Cardiac fibroblast (primary cell): Measurements from ENCODE around the gene CENPV.

Source experiments
- DNase-seq, 2 donors: peaks; one replicate each; pipeline versions ENCODE4 v3.0.0 to v3.0.0-alpha.2; 2010; ENCODE audit warnings: low read depth in 2 of 2
- H3K4me3 ChIP-seq, 2 donors: replicated peaks in 1 of 2; 1 replicate in 1 of 2; 2 replicates in 1 of 2; pipeline ENCODE4 v1.5.1; 2011; ENCODE audit warnings: low read depth in 2 of 2, low read length in 2 of 2, mild to moderate bottlenecking in 2 of 2, moderate library complexity in 1 of 2
- TF ChIP-seq, protein P1 (sequence below): IDR thresholded peaks from one replicate; pipeline ENCODE4 v1.5.1; 2011; ENCODE audit warnings: low read depth, mild to moderate bottlenecking, low read length, inconsistent platforms

The CENPV gene

GRCh38 chr17:16346721-16347271, 6.5 kb downstream of the CENPV start:
- TF ChIP-seq, protein P1, sequence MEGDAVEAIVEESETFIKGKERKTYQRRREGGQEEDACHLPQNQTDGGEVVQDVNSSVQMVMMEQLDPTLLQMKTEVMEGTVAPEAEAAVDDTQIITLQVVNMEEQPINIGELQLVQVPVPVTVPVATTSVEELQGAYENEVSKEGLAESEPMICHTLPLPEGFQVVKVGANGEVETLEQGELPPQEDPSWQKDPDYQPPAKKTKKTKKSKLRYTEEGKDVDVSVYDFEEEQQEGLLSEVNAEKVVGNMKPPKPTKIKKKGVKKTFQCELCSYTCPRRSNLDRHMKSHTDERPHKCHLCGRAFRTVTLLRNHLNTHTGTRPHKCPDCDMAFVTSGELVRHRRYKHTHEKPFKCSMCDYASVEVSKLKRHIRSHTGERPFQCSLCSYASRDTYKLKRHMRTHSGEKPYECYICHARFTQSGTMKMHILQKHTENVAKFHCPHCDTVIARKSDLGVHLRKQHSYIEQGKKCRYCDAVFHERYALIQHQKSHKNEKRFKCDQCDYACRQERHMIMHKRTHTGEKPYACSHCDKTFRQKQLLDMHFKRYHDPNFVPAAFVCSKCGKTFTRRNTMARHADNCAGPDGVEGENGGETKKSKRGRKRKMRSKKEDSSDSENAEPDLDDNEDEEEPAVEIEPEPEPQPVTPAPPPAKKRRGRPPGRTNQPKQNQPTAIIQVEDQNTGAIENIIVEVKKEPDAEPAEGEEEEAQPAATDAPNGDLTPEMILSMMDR, result no peak
- H3K4me3 ChIP-seq, result no peak overlapping the region
- no peak for DNase-seq

- DNase-seq, result no peak
- no peak overlapping the region for H3K4me3 ChIP-seq
- TF ChIP-seq, protein P1, result no peak
These were observed 7.7 kb downstream of the CENPV start for GRCh38 chr17:16345565-16345964.

GRCh38 chr17:16343569-16343968, 9.7 kb downstream of the CENPV start:
- TF ChIP-seq, protein P1, result no peak
- H3K4me3 ChIP-seq, result no peak overlapping the region
- no peak for DNase-seq

DNA sequence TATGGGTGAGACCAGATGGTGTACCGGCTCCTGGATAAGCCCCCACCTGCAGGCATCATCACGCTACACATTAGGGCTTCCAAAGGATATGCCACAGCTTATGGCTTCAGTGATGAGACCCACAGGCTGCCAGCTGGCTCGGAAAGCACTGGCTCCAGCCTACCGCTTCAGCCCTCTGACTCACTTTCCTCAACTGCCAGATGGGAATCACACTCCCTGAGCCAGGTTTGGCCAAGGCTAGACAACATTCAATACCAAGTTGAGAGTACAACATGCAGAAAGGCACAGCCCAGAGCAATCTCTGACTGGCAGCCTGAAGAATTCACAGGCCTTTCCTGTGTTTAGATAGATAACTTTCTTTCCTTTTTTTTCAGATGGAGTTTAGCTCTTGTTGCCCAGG, 10.3 kb downstream of the CENPV start:
- TF ChIP-seq, protein P1, result no peak
- DNase-seq, result peak; percentile 60 to 75
- no peak overlapping the region for H3K4me3 ChIP-seq

DNA sequence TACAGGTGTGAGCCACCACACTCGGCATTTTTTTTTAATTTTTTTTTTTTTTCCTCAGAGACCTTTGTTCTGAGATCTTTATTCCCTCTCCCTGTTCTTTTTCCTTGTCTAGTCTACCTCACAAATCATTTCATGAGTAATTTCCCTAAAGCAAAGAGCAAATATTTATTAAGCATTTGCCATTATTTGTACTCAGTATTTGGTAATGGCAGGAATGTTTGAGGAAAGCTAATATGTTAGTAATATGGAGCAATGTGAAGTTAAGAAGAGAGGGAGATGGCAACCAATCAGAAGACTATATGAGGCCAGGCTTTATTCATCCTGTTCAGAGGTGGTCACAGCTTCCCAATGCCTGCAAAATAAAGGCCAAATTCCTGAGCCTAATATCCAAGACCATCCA, 13.3 kb downstream of the CENPV start:
- TF ChIP-seq, protein P1, result no peak
- DNase-seq, result no peak
- H3K4me3 ChIP-seq, result no peak overlapping the region

DNA sequence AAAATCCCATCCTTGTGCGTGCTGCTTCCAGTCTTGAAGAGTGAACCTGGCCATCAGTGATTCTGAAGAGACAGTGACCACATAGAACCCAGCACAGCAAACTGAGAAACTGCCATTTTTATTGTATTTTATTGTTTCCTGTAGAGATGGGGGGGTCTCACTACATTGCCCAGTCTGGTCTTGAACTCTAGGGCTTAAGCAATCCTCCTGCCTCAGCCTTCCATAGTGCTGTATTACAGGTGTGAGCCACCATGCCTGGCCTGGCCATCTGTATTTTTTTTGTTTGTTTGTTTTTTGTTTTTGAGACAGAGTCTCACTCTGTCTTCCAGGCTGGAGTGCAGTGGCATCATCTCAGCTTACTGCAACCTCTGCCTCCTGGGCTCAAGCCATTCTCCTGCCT, 13.9 kb downstream of the CENPV start:
- no peak for DNase-seq
- TF ChIP-seq, protein P1, result no peak
- H3K4me3 ChIP-seq, result no peak overlapping the region

GRCh38 chr17:16338391-16338790, 14.9 kb downstream of the CENPV start:
- TF ChIP-seq, protein P1, result no peak
- no peak for DNase-seq
- H3K4me3 ChIP-seq, result no peak overlapping the region
